Activated effector memory CD4-positive, alpha-beta T cell treated with anti-CD3 and anti-CD28 coated beads, Interleukin-2, amount 50 U/mL, for 16 hours (primary cell): ENCODE measurements around the gene STRBP.
"Not testable (repeated sequence)": the region's sequence is repeated elsewhere in the genome, so short reads cannot be mapped to it uniquely, and the experiment has no call there.

ENCODE experiments used
- DNase-seq: peaks from one replicate; pipeline ENCODE4 v3.0.0-alpha.2; 2020

Gene STRBP

GRCh38 chr9:123186029-123186428 lies 82.4 kb downstream of the STRBP start:
- DNase-seq, result not testable (repeated sequence)

GRCh38 chr9:123176949-123177348 lies 91.4 kb downstream of the STRBP start:
- DNase-seq, result no peak

DNA sequence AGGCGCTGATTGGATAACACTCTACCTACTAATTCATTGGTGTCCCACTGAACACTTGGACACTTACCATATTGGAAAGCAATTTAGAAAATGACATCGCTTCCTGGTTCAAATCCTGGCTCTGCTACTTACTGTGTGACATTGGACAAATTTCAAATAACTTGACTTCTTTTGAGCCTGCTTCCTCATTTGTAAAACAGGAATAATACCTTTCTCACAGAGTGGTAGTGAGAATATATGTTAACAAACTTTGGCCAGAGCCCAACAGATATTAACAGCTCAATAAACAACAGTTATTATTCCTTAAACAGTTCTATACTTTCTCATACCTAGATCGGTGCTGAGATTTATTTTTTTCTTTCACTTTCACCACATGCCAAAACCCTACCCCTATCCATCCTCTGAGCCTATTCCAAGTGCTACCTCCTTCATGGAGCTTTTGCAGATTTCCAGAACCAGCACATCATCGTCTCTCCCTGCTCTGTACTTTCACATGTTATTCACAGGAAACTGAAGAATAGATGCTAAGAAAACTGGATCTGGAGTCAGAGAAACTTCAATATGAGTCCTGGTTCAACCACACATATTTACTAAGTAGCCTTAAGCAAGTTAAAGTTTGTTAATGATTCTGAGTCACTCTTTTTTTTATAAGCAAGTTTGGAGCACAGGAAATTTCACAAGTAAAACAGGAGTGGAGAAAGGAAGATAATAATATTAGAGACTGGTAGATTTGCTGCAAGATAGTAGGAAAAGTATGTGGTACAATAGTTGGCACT lies 92.3 kb downstream of the STRBP start:
- DNase-seq, result no peak

- DNase-seq, result no peak
These were observed 93.4 kb downstream of the STRBP start for GRCh38 chr9:123174887-123175518.

GRCh38 chr9:123174079-123174478 lies 94.3 kb downstream of the STRBP start:
- DNase-seq, result no peak

GRCh38 chr9:123169926-123170325 lies 98.5 kb downstream of the STRBP start:
- DNase-seq, result no peak

DNA sequence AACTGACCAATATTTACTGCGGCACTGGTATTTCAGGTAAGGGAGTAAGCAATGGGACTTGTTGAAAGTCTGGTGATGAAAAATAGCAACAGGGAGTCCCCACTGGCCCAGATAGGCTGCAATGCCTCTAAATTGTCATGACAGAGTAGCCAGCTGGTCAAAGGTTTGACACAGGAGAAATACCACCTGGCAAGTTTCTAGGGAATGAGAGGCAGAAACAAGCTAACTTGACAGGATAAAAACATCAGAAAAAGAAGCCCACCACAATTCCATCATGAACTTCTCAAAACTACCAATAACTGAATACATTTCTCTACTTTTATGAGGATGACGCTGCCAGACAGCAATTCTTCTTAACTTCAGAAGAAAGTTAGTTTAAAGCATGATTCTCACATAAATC lies 99.8 kb downstream of the STRBP start:
- DNase-seq, result no peak

DNA sequence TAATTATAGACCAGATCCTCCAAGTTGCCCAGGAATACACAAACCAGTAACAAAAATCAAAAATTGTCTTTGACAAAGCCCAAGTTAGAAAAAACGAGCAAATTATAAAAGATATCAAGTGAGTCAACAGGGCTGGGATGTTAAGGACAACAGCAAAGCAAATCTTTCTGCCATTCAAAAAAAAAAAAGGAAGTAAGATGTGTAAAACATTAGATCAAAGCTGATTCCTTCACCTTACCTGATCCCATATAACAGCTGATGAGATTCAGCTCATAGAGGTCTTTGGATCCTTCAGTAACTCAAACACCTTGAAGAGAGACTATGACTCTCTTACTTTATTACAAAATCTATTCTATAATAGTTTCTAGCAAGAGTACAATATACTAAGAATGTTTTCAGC lies 100.9 kb downstream of the STRBP start:
- no peak for DNase-seq

DNA sequence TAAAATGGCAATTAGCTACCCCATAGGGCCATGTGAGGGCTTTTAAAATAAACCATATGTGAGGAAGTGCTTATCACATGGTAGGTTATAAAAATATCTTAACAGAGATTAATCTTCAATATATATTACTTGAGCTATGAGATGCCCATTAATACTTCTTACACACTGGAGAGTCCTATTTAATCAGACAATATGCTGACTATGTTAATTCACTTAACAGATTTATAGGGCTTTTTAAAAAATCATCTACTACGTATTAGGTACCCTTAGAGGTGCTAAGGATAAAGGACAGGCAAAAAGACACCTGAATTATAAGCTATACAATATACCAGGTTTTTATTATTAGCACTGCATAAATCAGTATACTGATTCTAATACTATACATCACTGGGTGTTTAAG lies 102.6 kb downstream of the STRBP start:
- DNase-seq, result no peak

DNA sequence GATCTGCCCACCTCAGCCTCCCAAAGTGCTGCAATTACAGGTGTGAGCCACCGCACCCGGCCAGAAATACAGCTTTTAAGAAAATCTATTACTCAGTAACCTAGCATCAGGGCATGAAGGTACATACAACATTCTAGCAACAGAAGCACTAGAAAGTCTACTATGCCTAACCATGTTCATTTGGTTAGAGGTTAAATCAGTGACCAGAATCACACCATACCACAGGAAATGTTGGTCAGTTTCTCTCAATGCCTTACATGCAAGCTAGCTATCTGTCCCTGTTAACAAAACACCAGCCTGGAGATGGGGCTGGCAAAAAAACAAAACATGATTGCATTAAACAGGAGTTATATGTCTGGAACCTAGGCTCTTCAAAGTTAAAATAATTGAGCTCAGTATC lies 104.1 kb downstream of the STRBP start:
- DNase-seq, result no peak

GRCh38 chr9:123162791-123163345 lies 105.5 kb downstream of the STRBP start:
- no peak for DNase-seq

- no peak for DNase-seq
These were observed 106.0 kb downstream of the STRBP start for GRCh38 chr9:123162360-123162759.

GRCh38 chr9:123157221-123157620 lies 111.2 kb downstream of the STRBP start:
- no peak for DNase-seq

DNA sequence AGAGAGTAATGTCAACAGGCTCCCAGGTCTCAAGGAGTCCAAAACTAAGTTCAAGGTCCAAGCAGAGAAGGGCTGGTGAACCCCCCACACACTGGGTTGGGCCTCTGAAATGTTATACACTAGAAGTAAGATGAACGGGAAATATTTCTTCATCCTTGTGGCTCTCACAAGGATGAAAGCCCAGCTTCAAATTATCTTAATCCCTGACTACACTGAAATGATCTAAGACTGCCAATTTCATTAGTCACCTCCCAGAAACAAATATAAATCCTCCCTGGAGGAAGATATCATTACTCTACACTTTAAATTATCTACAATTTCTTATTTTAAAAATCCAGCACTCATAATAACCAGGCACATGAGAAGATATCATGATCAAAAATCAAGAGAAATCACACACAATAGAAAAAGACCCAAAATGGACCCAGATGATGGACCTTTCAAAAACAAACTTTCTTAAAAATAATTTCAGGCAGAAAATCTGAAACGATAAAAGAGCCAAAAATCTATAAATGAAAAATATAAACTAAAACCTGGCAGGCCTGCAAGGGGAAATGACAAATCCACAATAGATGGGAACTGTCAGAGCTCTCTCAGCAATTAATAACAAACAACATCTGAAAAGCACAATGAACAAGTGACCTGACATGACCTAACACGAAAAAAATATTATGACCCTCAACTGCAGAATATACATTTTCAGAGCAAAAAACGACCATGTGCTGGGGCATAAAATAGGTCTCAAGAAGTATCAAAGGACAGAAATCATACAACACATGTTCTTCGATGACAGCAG lies 117.5 kb downstream of the STRBP start:
- DNase-seq, result no peak

GRCh38 chr9:123149067-123149466 lies 119.3 kb downstream of the STRBP start:
- no peak for DNase-seq

GRCh38 chr9:123138163-123138562 lies 130.2 kb downstream of the STRBP start:
- DNase-seq, result no peak

DNA sequence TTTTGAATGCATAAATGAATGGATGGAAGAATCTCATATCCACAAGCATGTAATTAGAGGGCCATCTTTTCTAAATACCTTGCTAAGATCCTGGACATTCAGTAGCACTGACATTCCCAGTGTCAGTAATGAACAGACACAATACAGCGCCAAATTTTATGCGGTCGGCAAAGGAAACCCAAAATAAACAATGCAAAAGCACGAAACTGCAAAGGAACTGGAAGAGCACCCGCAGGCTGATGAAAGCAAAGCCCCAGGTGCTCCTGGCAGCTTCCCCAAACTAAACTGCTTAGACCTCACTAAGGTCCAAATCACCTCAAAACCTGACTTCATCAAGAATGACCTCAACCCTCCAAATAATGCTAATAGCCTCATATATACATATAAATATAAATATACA lies 133.0 kb downstream of the STRBP start:
- DNase-seq, result no peak

- DNase-seq, result no peak
These were observed 135.7 kb downstream of the STRBP start for GRCh38 chr9:123132696-123133095.

- DNase-seq, result no peak
These were observed 136.4 kb downstream of the STRBP start for GRCh38 chr9:123131993-123132392.

- no peak for DNase-seq
These were observed 137.1 kb downstream of the STRBP start for GRCh38 chr9:123131258-123131657.

DNA sequence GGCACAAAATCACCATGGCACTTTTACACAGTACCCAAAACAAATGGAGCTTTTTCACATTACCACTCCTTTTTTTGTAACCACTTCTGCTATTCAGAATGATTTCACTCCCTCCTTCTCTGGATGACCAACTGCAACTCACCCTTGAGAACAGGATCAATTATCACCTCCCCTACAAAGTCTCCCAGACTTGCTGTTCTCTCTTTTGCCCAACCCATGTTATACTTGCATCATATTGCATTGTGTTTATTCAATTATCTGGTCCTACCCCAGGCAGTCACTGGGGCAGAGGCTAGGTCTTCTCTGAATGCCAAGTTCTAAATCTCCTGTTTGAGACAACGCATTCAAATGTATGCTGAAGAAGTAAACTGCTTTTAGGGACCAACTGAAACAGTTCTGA lies 139.0 kb downstream of the STRBP start:
- no peak for DNase-seq

DNA sequence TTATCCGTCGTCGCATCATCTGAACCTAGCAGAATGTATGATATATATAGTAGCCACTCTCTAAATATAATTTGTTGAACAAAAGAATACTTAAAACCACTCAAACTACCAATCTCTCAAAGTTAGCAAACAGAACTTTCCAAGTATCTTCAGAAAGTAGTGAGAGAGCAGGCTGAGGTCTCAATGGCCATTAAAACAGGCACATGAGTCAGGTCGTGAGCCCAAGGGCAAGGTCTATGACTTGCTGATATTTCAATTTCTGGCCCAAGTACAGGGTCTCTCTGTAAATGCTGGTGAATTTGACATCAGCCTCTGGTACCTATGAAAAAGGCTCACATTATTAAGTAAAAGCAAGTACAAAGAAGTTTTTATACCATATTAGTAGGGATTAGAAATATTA lies 139.8 kb downstream of the STRBP start:
- DNase-seq, result no peak

DNA sequence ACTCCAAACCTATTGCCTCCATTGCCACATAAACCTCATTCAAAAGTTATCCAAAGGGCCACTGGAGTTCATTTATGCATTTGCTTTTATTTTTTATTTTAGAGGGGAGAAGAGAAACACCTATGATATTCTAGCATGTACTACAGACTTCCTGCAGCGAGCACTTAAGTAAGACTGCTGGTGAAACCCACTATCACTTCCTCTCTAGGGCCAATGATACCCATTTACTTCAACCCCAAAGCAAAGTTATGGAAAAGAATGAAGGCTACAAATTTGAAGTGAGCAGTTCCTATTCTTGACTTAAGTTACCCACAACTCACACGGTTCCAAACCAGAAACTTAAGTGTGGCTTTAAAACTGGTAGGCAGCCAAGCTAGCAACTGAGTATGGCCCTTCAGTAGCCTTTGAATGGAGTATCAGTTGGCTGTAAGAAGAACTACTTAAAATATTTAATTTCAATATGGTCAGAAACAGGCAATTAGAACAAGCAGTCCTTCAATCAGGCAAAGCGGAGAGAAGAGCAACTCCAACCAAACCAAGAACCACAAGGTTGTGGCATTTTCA lies 140.8 kb downstream of the STRBP start:
- DNase-seq, result no peak
